Dermis microvascular lymphatic vessel endothelial cell (primary cell): ENCODE results near the gene RASAL1. TPM values are rescaled to one million over a fixed set of nuclear protein-coding genes. Genes with fewer than 3 reads are reported as not detected.

Experiments
- DNase-seq, 2 donors: peaks; one replicate each; pipeline versions ENCODE4 v3.0.0 to v3.0.0-alpha.2; 2010; ENCODE audit warnings: low read depth in 2 of 2
- total RNA-seq: library from RNA; depleted of rRNA; stranded (reverse); fragments of >200 nt; gene quantifications from 2 replicates; pipeline ENCODE4 v1.2.1, GENCODE V29; 2014

The RASAL1 gene
- total RNA-seq, 1 donor from 2014 or later, result not detected

- no peak for DNase-seq
Observed at GRCh38 chr12:113075137-113075683, 60.4 kb downstream of the RASAL1 start.

DNA sequence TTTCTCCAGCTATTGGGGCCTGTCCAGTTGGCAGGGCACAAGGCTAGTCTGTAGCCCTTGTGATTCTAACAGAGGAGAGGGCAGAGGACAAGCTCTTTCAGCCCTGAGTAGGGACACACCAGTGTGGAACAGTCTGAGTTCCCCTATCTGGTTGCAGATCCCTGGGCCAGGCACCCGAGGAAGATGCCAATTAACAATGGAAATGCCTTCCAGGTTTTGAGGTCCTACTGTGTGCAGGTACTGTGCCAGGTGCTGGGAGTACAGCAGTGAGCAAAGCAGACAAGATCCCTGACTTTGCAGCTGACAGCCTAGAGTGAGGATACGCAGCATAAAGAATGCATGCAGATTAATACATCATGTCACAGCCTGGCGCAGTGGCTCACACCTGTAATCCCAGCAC lies 62.0 kb downstream of the RASAL1 start:
- no peak for DNase-seq

GRCh38 chr12:113072136-113072535 lies 63.4 kb downstream of the RASAL1 start:
- no peak for DNase-seq

DNA sequence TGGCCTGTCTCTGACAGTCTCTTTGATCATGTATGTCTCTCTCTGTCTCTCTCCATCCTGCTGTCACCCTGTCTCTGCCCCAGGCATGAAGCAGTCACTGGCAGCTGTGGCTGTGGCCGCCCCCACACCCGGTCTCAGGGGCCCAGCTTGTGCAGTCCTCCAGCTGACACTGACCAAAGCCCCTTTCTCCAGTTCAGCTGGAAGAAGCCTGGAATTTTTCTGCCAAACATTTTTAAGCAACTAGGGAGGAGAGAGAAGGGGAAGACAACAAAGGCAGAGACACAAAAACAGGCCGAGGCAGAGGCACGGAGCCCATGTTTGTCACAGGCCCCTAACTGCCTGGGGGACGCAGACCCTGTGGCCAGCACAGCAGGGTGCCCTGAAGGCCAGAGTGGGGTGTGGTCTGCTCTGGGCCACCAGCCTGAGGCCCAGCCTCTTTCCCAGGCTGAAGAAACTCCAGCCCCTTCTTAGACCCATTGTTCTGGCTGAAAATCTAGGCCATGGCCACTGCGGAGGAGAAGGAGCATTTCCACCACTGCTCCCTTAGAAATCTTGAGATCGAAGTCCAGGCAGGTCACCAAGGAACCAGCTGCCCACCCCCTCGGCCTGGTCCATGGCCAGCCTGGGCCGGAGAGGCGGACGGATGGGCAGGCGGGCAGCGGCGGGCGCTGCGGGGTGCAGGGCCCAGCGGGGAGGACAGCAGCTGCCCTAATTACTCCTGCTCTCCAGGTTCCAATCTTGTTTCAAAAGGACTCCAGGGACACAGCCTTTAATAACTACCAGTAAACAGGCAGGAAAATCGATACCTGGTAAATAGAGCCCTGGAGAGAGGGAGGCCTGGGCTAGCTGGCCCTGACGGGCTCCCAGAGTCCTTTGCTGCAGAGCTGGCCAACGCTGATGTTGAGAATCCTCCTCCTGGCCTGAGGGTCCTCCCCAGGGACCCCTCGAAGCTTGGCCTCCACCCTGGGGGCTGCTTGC lies 64.1 kb downstream of the RASAL1 start:
- no peak for DNase-seq

- DNase-seq, result no peak
Observed at GRCh38 chr12:113070117-113070906, 65.2 kb downstream of the RASAL1 start.

- DNase-seq, result no peak
Observed at GRCh38 chr12:113069751-113070116, 65.8 kb downstream of the RASAL1 start.

DNA sequence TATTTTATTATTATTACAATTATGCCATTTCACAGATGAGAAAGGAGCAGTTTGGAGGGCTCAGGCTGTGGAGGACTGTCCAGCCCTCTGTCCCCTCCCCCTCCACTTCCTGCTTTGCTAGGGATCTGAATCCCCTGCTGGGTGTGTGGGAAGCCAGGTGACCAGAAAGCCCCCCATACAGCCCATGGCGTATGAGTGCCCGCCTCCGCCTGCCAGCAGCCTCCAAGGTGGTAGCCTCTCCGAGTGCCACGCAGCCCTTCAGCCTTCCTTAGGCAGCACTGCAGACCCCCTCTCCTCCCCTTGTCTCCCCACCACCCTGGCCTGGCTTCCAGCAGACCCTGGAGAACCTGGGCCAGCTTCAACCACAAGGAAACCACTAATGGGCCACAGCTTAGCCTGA lies 66.4 kb downstream of the RASAL1 start:
- no peak for DNase-seq

DNA sequence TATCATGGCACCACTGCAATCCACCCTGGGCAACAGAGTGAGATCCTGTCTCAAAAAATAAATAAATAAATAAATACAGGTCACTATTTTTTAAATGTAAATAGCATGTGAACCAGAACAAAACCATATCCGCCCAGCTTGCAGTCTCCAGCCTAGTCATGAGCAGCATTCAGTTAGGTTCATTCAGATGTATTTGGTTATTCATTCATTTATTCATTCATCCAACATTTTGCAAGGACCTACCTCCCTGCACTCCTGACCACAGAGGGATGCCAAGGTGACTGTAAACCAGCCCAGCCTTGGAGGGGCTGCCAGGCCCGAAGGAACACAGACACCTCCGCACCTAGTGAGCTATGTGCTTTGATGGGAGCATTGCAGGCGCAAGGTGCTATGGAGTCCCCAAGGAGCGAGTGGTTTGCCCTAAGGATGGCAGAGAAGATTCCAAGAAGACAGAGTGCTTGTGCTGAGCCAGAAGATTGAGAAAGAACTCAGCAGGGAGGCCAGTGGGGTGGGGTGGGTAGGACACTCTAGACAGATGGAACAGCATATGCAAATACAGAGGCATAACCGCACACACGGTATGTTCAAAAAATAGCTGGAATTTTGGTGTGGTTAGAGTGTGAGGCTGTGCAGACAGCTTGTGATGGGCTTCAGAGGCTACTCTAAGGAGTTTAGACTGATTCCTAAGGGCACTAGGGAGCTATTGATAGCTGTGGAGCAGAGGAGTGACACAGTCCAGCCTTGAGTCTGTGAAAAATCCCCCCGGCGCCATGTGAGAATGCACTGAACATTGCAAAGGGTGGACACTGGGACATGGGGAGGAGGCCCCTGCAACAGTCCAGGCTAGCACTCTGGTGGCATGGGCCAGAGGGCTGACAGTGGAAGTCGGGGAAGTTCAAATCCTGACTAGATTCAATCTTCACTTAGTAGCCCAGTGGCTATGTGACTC lies 67.3 kb downstream of the RASAL1 start:
- no peak for DNase-seq

DNA sequence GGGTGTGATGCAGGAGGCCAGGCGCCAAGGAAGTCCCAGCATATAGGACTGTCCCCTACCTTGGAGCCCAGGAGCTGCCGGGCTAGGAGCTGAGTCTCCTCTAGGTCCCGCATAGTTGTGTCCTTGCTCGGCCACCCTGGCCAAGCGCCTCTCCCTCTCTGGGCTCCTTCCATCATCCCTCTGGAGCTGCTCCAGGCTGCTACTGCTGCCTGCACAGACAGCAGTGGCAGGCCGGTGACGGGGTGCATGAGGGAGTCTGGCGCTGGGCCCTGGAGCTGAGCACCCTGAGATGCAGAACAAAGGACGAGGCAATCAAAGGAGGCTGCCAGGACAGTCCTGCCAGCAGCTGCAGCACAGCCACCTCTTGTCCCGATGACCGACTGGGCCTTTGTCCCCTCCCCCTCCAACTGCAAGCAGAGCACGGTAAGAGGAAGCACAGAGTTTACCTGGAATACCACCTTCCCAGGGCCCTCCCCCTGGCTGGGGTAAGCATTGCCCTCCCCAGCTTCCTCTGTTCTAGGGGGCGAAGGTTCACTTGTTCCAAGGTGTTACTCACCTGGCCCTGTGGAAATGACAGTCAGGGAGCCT lies 68.7 kb downstream of the RASAL1 start:
- DNase-seq, result no peak

- DNase-seq, result no peak
Observed at GRCh38 chr12:113065126-113066007, 70.2 kb downstream of the RASAL1 start.

- no peak for DNase-seq
Observed at GRCh38 chr12:113064395-113065125, 71.0 kb downstream of the RASAL1 start.

GRCh38 chr12:113063396-113064350 lies 71.9 kb downstream of the RASAL1 start:
- no peak for DNase-seq

GRCh38 chr12:113062502-113063395 lies 72.8 kb downstream of the RASAL1 start:
- no peak for DNase-seq

GRCh38 chr12:113061061-113061694 lies 74.4 kb downstream of the RASAL1 start:
- no peak for DNase-seq

DNA sequence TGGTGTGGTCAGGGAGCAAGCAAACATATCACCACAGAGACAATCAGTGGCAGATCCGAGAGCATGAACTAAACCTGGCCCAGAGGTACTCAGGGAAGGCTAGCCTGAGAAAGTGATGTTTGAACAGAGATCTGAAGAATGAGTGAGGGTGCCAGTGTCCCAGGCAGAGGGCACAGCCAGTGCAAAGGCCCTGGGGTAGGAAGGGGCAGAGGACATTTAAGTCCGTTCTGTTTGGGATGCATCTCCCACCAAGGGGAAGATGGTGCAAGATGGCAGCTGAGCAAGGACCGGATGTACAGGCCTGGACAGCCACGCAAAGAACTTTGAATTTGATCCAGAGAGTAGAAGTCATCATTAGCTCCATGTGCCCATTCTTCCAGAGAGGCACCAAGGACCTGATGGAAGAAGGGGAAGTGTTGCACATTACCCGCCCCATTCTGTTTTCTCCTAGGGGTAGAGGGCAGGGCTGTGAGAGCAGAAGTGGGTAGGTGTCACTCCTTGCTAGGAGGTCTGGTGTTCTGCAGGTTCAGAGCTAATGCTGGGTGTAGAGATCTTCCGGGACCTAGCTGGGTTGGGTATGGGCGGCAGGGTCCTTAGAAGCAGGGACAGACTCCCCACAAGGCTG lies 75.1 kb downstream of the RASAL1 start:
- DNase-seq, result no peak

DNA sequence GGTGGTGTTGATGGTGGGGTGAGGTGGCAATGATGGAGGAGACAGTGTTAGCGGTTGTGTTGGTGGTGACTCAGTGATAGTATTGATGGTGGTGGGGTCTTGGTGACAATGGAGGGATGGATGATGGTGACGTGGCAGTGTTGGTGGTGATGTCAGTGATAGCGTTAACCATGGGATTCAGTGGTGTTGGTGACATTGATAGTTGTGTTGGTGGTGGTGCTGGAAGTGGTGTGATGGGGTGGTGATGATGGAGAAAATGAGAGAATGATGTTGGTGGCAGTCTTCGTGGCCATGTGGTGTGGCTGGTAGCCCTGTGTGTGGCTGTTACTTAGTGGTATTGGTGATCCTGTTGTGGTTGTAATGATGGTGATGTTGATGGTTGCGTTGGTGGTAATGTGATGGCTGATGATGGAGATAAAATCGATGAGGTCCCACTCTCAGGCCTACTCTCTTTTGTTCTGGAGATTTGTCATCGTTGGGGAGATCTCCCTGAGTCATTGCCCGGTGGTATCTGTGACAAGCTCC lies 76.4 kb downstream of the RASAL1 start:
- DNase-seq, result no peak
